ENCODE results near the gene UBL5.

GRCh38 chr19:9878511-9879196 lies 50.9 kb downstream of the UBL5 start:
- TF ChIP-seq CTCF (IDR thresholded peaks at IDR 0.05; ENCODE audit: low read depth, low read length, poor library complexity, severe bottlenecking) (no peak), EZH2phosphoT487 (IDR thresholded peaks at IDR 0.05; ENCODE audit: borderline replicate concordance, low read length) (no peak)

Measured in DOHH2 (cell line).